Transverse colon (tissue), 3 donors: ENCODE measurements around the gene CHERP.

ENCODE experiments used
- POLR2A ChIP-seq: fragments of 450-650 bp; IDR thresholded peaks from one replicate; pipeline ENCODE4 v1.6.1; 2016; ENCODE audit warnings: antibody characterized with exemption, mild to moderate bottlenecking, moderate library complexity
- TF ChIP-seq, protein P1 (sequence below), 5 experiments: fragments of 200-600 bp in 3 of 5; fragments of 450-650 bp in 2 of 5; sonication (generic) in 3 of 5; IDR thresholded peaks; 1 replicate in 2 of 5; 2 replicates in 3 of 5; pipeline ENCODE4 v1.5.1; 2016 to 2017; ENCODE audit warnings: antibody characterized with exemption in 5 of 5, inconsistent platforms in 3 of 5, mild to moderate bottlenecking in 2 of 5, moderate library complexity in 1 of 5

DNA sequence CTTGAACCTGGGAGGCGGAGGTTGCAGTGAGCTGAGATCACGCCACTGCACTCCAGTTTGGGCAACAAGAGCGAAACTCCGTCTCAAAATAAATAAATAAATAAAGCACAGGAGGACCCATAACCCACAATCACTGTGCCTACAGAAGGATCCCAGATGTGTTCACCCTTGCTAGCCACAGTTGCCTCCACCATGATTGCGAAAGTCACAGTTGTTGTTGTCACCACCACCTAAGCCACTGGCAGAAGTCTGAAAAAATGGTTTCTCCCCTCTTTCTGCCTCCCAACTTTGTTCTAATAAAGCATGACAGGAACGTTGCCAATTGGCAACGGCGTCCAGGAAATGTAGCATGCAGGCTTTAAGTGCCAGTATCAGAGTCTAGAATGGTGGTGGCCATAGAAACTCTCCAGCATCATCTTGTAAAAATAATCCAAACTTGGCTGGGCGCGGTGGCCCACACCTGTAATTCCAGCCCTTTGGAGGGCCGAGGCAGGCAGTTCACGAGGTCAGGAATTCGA lies 68.3 kb downstream of the CHERP start:
- TF ChIP-seq, protein P1, sequence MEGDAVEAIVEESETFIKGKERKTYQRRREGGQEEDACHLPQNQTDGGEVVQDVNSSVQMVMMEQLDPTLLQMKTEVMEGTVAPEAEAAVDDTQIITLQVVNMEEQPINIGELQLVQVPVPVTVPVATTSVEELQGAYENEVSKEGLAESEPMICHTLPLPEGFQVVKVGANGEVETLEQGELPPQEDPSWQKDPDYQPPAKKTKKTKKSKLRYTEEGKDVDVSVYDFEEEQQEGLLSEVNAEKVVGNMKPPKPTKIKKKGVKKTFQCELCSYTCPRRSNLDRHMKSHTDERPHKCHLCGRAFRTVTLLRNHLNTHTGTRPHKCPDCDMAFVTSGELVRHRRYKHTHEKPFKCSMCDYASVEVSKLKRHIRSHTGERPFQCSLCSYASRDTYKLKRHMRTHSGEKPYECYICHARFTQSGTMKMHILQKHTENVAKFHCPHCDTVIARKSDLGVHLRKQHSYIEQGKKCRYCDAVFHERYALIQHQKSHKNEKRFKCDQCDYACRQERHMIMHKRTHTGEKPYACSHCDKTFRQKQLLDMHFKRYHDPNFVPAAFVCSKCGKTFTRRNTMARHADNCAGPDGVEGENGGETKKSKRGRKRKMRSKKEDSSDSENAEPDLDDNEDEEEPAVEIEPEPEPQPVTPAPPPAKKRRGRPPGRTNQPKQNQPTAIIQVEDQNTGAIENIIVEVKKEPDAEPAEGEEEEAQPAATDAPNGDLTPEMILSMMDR (IDR thresholded peaks at IDR 0.05), result no peak
- TF ChIP-seq POLR2A, result no peak
